Ishikawa (cell line): ENCODE data around the gene ALDH3A1.

Source experiments
- CEBPB ChIP-seq: IDR thresholded peaks from 2 replicates; pipeline ENCODE4 v1.6.1; 2012
- CREB1 ChIP-seq: IDR thresholded peaks from 2 replicates; pipeline ENCODE4 v1.6.1; 2012; ENCODE audit warnings: low read depth
- EGR1 ChIP-seq: IDR thresholded peaks from 2 replicates; pipeline ENCODE4 v1.6.1; 2012
- EP300 ChIP-seq: IDR thresholded peaks from 2 replicates; pipeline ENCODE4 v1.6.1; 2012; ENCODE audit warnings: borderline replicate concordance
- FOXM1 ChIP-seq: IDR thresholded peaks from 2 replicates; pipeline ENCODE4 v1.6.1; 2012; ENCODE audit warnings: low read depth, borderline replicate concordance
- NFIC ChIP-seq: IDR thresholded peaks from 2 replicates; pipeline ENCODE4 v1.6.1; 2012
- RAD21 ChIP-seq: IDR thresholded peaks from 2 replicates; pipeline ENCODE4 v1.6.1; 2012; ENCODE audit warnings: low read depth
- TAF1 ChIP-seq: IDR thresholded peaks from 2 replicates; pipeline ENCODE4 v1.6.1; 2012; ENCODE audit warnings: low read depth, mild to moderate bottlenecking
- TCF12 ChIP-seq: IDR thresholded peaks from 2 replicates; pipeline ENCODE4 v1.6.1; 2012; ENCODE audit warnings: low read depth
- TEAD4 ChIP-seq: IDR thresholded peaks from 2 replicates; pipeline ENCODE4 v1.6.1; 2012
- YY1 ChIP-seq: IDR thresholded peaks from 2 replicates; pipeline ENCODE4 v1.6.1; 2012; ENCODE audit warnings: low read depth
- ZBTB7A ChIP-seq: IDR thresholded peaks from 2 replicates; pipeline ENCODE4 v1.6.1; 2012; ENCODE audit warnings: low read depth
- TF ChIP-seq, protein P1 (sequence below): IDR thresholded peaks from 2 replicates; pipeline ENCODE4 v1.6.1; 2012
- TF ChIP-seq, protein P2 (sequence below): IDR thresholded peaks from 2 replicates; pipeline ENCODE4 v1.6.1; 2012; ENCODE audit warnings: low read depth, mild to moderate bottlenecking
- TF ChIP-seq, protein P3 (sequence below): IDR thresholded peaks from 2 replicates; pipeline ENCODE4 v1.6.1; 2012

The ALDH3A1 gene

DNA sequence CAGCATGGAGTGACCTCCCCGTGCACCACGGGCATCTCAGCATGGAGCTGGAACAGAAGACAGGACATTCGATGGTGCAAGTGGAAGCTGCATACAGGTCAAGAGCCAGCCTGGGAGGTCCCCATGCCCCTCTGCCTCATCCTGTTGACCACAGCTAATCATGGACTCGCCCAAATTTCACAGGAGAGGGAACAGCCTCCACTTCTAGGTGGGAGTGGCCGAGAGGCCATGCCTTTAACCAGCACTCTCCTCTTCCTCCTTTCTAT is 28.0 kb downstream of the ALDH3A1 start:
- TF ChIP-seq, protein P1, sequence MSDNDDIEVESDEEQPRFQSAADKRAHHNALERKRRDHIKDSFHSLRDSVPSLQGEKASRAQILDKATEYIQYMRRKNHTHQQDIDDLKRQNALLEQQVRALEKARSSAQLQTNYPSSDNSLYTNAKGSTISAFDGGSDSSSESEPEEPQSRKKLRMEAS, result no peak; the same call in 1 of the 2 replicates
- TF ChIP-seq TCF12, result no peak
- 0 out of 2 replicates have a peak, but pooled peaks have one; percentile 1 for TF ChIP-seq EGR1
- TF ChIP-seq CEBPB, result no peak
- TF ChIP-seq, protein P2, sequence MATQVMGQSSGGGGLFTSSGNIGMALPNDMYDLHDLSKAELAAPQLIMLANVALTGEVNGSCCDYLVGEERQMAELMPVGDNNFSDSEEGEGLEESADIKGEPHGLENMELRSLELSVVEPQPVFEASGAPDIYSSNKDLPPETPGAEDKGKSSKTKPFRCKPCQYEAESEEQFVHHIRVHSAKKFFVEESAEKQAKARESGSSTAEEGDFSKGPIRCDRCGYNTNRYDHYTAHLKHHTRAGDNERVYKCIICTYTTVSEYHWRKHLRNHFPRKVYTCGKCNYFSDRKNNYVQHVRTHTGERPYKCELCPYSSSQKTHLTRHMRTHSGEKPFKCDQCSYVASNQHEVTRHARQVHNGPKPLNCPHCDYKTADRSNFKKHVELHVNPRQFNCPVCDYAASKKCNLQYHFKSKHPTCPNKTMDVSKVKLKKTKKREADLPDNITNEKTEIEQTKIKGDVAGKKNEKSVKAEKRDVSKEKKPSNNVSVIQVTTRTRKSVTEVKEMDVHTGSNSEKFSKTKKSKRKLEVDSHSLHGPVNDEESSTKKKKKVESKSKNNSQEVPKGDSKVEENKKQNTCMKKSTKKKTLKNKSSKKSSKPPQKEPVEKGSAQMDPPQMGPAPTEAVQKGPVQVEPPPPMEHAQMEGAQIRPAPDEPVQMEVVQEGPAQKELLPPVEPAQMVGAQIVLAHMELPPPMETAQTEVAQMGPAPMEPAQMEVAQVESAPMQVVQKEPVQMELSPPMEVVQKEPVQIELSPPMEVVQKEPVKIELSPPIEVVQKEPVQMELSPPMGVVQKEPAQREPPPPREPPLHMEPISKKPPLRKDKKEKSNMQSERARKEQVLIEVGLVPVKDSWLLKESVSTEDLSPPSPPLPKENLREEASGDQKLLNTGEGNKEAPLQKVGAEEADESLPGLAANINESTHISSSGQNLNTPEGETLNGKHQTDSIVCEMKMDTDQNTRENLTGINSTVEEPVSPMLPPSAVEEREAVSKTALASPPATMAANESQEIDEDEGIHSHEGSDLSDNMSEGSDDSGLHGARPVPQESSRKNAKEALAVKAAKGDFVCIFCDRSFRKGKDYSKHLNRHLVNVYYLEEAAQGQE, result no peak
- TF ChIP-seq, protein P3, sequence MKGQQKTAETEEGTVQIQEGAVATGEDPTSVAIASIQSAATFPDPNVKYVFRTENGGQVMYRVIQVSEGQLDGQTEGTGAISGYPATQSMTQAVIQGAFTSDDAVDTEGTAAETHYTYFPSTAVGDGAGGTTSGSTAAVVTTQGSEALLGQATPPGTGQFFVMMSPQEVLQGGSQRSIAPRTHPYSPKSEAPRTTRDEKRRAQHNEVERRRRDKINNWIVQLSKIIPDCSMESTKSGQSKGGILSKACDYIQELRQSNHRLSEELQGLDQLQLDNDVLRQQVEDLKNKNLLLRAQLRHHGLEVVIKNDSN, result no peak

DNA sequence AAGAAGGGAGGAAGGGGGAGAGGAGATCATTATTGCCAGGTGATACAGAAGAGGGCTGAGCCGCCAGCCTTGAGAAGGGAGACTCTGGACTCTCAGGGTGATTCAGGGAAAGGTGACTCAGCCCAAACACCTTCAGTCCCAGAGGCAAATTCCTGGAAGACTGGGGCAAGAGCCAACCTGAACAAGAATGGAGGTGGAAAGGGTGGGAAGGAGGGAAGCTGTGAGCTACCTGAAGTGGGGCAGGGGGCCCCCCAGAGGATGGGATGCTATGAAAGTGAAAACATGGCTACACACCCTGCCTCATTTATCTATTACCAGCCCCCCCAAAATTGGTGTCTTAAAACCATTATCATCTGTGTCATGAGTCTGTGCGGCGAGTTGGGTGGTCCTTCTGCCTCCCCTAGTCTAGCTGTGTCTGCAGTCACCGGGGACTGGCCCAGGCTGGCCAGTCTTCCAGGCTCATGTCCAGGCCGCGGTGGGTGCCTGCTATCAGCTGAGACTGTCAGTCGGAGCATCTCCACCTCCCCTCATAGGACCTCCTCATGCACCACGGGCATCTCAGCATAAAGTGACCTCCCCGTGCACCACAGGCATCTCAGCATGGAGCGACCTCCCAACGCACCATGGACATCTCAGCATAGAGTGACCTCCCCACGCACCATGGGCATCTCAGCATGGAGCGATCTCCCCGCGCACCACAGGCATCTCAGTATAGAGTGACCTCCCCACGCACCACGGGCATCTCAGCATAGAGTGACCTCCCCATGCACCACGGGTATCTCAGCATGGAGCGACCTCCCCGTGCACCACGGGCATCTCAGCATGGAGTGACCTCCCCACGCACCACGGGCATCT is 28.5 kb downstream of the ALDH3A1 start:
- TF ChIP-seq TCF12, result peak; percentile 91
- TF ChIP-seq, protein P3, result no peak; the same call in 1 of the 2 replicates
- TF ChIP-seq, protein P2, result no peak
- TF ChIP-seq, protein P1, result peak; percentile 65
- TF ChIP-seq YY1, result peak; percentile 47
- peak; percentile 74 for TF ChIP-seq TEAD4
- TF ChIP-seq CEBPB, result no peak
- peak; percentile 97 for TF ChIP-seq EP300
- no peak for TF ChIP-seq RAD21
- no peak for TF ChIP-seq CREB1
- TF ChIP-seq ZBTB7A, result no peak
- TF ChIP-seq NFIC, result peak; percentile 91
- 0 out of 2 replicates have a peak, but pooled peaks have one; percentile 32 for TF ChIP-seq EGR1
- peak; percentile 87 for TF ChIP-seq FOXM1
- no peak for TF ChIP-seq TAF1

DNA sequence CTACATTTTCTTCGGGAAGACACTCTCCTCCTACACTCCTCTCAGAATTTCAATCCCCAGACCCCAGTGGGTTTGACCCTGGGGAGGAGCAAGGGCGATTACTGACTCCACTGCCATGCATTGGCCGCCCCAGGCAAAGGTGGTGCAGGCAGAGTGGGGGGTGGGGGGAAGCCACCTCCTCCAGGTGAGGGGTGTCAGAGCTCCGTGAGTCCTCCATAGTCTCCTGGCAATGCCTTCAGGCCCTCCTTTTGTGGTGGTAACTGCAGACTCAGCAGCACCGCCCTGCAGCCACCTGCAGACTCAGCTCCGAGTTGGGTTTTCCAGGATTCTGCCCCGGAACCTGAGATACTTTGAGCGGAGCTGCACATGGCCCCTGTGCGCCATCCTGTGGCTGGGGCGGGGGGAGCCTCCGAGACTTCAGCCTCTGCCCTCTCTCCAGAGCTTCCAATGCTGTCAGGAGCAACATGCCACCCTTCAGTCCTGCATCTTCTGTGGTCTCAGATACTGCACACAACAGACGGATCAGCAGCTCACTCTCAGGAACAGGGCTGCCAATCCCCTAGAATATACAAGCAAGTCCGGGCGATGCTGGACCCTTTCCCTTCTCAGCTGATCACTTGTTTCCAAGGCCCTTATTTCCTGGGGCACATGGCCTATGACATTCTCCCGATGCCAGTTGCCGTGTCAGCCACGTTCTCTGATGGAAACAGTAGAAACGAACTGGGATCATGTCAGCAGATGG is 29.3 kb downstream of the ALDH3A1 start:
- TF ChIP-seq RAD21 (peak; percentile 54; the same call in 1 of the 2 replicates), TAF1 (no peak)
- TF ChIP-seq, protein P1, result no peak

DNA sequence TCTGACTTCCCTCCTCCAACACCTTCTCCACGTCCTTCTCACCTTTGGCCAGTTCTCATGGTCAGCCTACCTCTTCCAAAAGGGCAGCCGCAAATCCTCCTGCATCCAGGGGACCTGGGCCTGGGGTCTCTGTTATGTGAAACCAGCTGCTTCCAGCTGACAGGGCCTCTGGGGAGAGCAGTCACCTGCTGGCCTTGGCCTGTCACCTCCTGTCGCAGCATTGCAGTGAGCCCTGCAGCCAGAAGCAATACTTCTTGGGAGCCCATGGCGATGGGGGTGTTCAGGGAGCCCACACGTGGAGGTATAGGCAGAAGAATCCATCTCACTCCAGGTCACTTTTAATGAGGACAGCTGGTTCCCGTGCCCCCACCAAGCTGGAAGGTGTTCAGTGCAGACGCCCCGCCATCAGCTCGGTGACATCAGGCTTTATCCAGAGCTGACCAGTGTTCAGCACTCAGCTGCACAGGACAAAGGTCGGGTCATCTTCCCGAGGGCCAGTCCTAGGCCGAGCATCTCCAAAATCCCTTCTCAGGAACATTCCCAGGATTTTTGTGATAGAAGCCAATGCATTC is 30.0 kb downstream of the ALDH3A1 start:
- TF ChIP-seq EGR1 (no peak), ZBTB7A (0 out of 2 replicates have a peak, but pooled peaks have one; percentile 22)

DNA sequence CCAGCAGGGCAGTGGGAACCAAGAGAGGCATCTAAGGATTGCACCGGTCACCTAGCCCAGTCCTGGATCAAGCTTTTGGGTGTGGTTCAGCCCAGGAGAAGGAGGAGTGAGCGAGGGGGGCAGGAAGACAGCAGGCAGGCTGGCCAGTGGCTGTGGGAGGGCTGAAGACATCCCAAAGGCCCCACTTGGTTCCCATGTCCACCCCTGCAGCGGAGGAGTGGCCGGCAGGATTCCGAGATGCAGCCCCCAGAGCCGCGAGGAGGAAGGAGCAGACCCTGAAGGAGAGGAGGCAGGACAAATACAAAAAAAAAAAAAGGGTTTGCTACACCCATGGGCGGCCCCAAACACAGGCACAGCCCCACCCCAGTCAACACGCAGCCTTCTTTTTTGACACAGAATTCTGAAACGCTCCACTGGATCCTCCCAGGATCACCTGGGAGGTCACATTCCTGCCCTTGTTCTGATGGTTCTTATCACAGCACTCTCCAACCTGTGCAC is 30.6 kb downstream of the ALDH3A1 start:
- no peak for TF ChIP-seq NFIC
- TF ChIP-seq ZBTB7A, result no peak
- no peak for TF ChIP-seq TAF1
- TF ChIP-seq TEAD4, result peak; percentile 81
- TF ChIP-seq, protein P3, result no peak
- TF ChIP-seq YY1, result no peak
- TF ChIP-seq, protein P1, result no peak
- no peak for TF ChIP-seq EGR1
- peak; percentile 46; the same call in 1 of the 2 replicates for TF ChIP-seq TCF12
- no peak for TF ChIP-seq CREB1
- peak; percentile 46; the same call in 1 of the 2 replicates for TF ChIP-seq EP300
- TF ChIP-seq CEBPB, result no peak
- TF ChIP-seq, protein P2, result no peak
- TF ChIP-seq RAD21, result no peak
